K562 (cell line): ENCODE data around the gene C16orf74. TPM values are rescaled to one million over a fixed set of nuclear protein-coding genes. Genes with fewer than 3 reads are reported as not detected.
A peak's percentile ranks its signal among the peaks of the same experiment; 100 is the strongest.

ENCODE experiments used
- CHD7 ChIP-seq: fragments of 200-600 bp; sonication (generic); IDR thresholded peaks from one replicate; pipeline ENCODE4 v1.6.1; 2012; ENCODE audit warnings: mild to moderate bottlenecking, low read depth, low read length, inconsistent platforms
- CTCFL ChIP-seq: IDR thresholded peaks from 2 replicates; pipeline ENCODE4 v1.6.1; 2011; ENCODE audit warnings: borderline replicate concordance, low read depth, mild to moderate bottlenecking, moderate library complexity, low read length; ENCODE audit not compliant: insufficient read depth, poor library complexity, severe bottlenecking
- ETV6 ChIP-seq, 3 experiments: fragments of 150-350 bp in 1 of 3; sonication (generic) in 1 of 3; formaldehyde crosslinking in 1 of 3; IDR thresholded peaks; 2 replicates each; pipeline versions ENCODE4 v1.6.1 to v1.8.0; 2014 to 2022; ENCODE audit warnings: borderline replicate concordance in 2 of 3, low read depth in 2 of 3, antibody characterized with exemption in 1 of 3, low read length in 1 of 3, mild to moderate bottlenecking in 1 of 3, missing genetic modification reagents in 1 of 3
- HDAC2 ChIP-seq: fragments of 450-650 bp; IDR thresholded peaks from 2 replicates; pipeline ENCODE4 v1.6.1; 2016; ENCODE audit warnings: mild to moderate bottlenecking
- LARP7 ChIP-seq: fragments of 450-650 bp; IDR thresholded peaks from 2 replicates; pipeline ENCODE4 v1.6.1; 2016
- POLR2H ChIP-seq: IDR thresholded peaks from 2 replicates; pipeline ENCODE4 v1.6.1; 2016; ENCODE audit warnings: missing genetic modification characterization, low read depth, mild to moderate bottlenecking, control low read depth, missing compliant biosample characterization, moderate library complexity
- ZBTB8A ChIP-seq: fragments of 450-650 bp; IDR thresholded peaks from 2 replicates; pipeline ENCODE4 v1.6.1; 2018; ENCODE audit warnings: mild to moderate bottlenecking, moderate library complexity; ENCODE audit not compliant: partially characterized antibody
- ZKSCAN3 ChIP-seq: fragments of 250-450 bp; sonication (Bioruptor Pico); IDR thresholded peaks from 2 replicates; pipeline ENCODE4 v1.4.0; 2020
- ZNF121 ChIP-seq: sonication (generic); formaldehyde crosslinking; conservative IDR thresholded peaks from 2 replicates; pipeline ENCODE4 v1.8.0; 2022; ENCODE audit warnings: missing genetic modification reagents
- ZNF431 ChIP-seq: sonication (generic); formaldehyde crosslinking; IDR thresholded peaks from 2 replicates; pipeline ENCODE4 v1.8.0; 2022; ENCODE audit warnings: mild to moderate bottlenecking, missing genetic modification reagents
- ZNF639 ChIP-seq, 2 experiments: fragments of 200-800 bp in 1 of 2; sonication (Bioruptor generic) in 1 of 2; sonication (generic) in 1 of 2; formaldehyde crosslinking in 1 of 2; IDR thresholded peaks in 1 of 2; conservative IDR thresholded peaks in 1 of 2; 2 replicates each; pipeline versions ENCODE4 v1.5.0 to v1.6.1; 2016 to 2020; ENCODE audit warnings: missing compliant biosample characterization in 1 of 2, missing genetic modification characterization in 1 of 2, missing genetic modification reagents in 1 of 2
- ZNF695 ChIP-seq: fragments of 450-650 bp; formaldehyde crosslinking; IDR thresholded peaks from 2 replicates; pipeline ENCODE4 v1.4.0; 2020; ENCODE audit warnings: mild to moderate bottlenecking, moderate library complexity
- ZNF77 ChIP-seq: fragments of 250-450 bp; sonication (Bioruptor Pico); IDR thresholded peaks from 2 replicates; pipeline ENCODE4 v1.5.0; 2020
- polyA plus RNA-seq, 8 experiments: library from polyadenylated mRNA; depleted of rRNA in 4 of 8; stranded (reverse) in 5 of 8; unstranded in 3 of 8; fragments of >200 nt; fragmentation: Nextera tagmentation in 2 of 8; fragmentation: Illumina TruSeq in 1 of 8; extraction: Ambion mirVana in 2 of 8; extraction: Trizol in 1 of 8; gene quantifications; 2 replicates each; pipeline versions ENCODE4 v1.2.1 to v1.2.3, GENCODE V29; 2011 to 2014; ENCODE audit warnings: inconsistent platforms in 1 of 8, missing spikeins in 1 of 8
- total RNA-seq, 7 experiments: library from RNA; depleted of rRNA in 6 of 7; stranded (reverse); fragments of >200 nt in 6 of 7; fragmentation: Illumina TruSeq in 2 of 7; extraction: Trizol in 2 of 7; gene quantifications; 2 replicates each; pipeline versions ENCODE4 v1.2.1 to v1.2.3, GENCODE V29; 2011 to 2021; ENCODE audit warnings: low replicate concordance in 1 of 7

The C16orf74 gene
- total and polyA plus RNA-seq, 9 of the 15 experiments (the other 6 are each of a cell fraction or from before 2014, with no cell fraction given) = not detected

DNA sequence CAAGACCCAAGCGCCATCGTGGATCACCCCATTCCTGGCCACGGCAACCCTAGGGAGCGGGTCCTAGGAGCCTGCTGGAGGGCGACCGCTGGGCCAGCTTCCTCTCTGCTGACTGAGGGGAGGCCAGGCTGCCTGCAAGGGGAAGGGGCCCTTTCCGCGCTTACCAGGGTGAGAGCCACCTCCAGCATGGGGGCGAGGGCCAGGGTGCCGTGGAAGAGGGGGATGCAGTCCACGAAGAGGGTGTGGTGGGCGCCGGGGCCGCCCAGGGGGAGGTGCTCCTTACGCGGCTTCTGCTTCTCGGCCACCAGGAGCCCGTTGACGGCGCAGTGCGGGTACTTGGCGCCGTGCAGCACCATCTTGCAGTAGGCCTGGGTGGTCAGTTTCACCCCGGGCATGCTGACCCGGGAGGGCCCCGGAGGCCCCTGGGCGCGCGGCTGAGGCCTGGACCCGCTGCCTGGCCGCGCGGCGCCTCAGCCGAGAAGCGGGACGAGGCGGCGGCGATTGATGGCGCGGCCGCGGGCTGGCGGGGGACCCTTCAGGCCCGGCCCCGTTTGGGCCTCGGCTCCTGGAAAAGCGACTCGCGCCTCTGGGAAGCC lies 48.1 kb upstream of the C16orf74 start (continued):
- peak; percentile 26 for TF ChIP-seq CTCFL
- TF ChIP-seq POLR2H (tag) = no peak
- no peak for TF ChIP-seq ZNF431 (CRISPR knock-in tag)
- no peak for TF ChIP-seq CHD7
- no peak for TF ChIP-seq ETV6 (IDR thresholded peaks at IDR 0.05; ENCODE audit: borderline replicate concordance in 1 of 2, low read depth in 2 of 2, low read length in 1 of 2)
- no peak for TF ChIP-seq ETV6 (CRISPR knock-in tag; IDR thresholded peaks at IDR 0.05; ENCODE audit: borderline replicate concordance)
- TF ChIP-seq ZNF639 (CRISPR knock-in tag; conservative IDR thresholded peaks at IDR 0.05 in 1 of 2, IDR thresholded peaks at IDR 0.05 in 1 of 2) = no peak
- no peak for TF ChIP-seq ZNF121 (CRISPR knock-in tag)
- no peak for TF ChIP-seq ZBTB8A
- TF ChIP-seq HDAC2 = no peak
- no peak for TF ChIP-seq LARP7
- TF ChIP-seq ZNF77 (CRISPR knock-in tag) = no peak
- TF ChIP-seq ZNF695 = no peak
- no peak for TF ChIP-seq ZKSCAN3 (CRISPR knock-in tag)
